ENCODE measurements around the gene RNU6-9. TPM values are rescaled to one million over a fixed set of nuclear protein-coding genes. Genes with fewer than 3 reads are reported as not detected.

Gene RNU6-9
- total and polyA plus RNA-seq, 2 of the 13 experiments (the other 11 are each of a cell fraction or from before 2014, with no cell fraction given) = under 0.01 TPM; not detected in 1

- TF ChIP-seq PITX1 (CRISPR knock-in tag; IDR thresholded peaks at IDR 0.05) = no peak
- TF ChIP-seq MED13 (CRISPR knock-in tag; IDR thresholded peaks at IDR 0.05) = 0 out of 2 replicates have a peak, but pooled peaks have one; percentile 23
- TF ChIP-seq MIER2 (CRISPR knock-in tag; IDR thresholded peaks at IDR 0.05) = no peak
- TF ChIP-seq ZFP91 (CRISPR knock-in tag; IDR thresholded peaks at IDR 0.05; ENCODE audit: borderline replicate concordance) = peak; percentile 14; the same call in 1 of the 2 replicates
- peak; percentile 71; the same call in 1 of the 2 replicates for TF ChIP-seq TCF7 (IDR thresholded peaks at IDR 0.05; ENCODE audit: low read depth)
- no peak for TF ChIP-seq ISX (CRISPR knock-in tag; conservative IDR thresholded peaks at IDR 0.05)
- peak; percentile 23; the same call in 1 of the 2 replicates for TF ChIP-seq ZBED4 (CRISPR knock-in tag; IDR thresholded peaks at IDR 0.05; ENCODE audit: borderline replicate concordance)
- peak; percentile 77; the same call in 1 of the 2 replicates for TF ChIP-seq PATZ1 (CRISPR knock-in tag; IDR thresholded peaks at IDR 0.05)
- TF ChIP-seq UBTF (CRISPR knock-in tag; IDR thresholded peaks at IDR 0.05) = peak; percentile 46; the same call in 1 of the 2 replicates
- TF ChIP-seq KLF12 (CRISPR knock-in tag; IDR thresholded peaks at IDR 0.05; ENCODE audit: borderline replicate concordance) = 0 out of 2 replicates have a peak, but pooled peaks have one; percentile 25
- TF ChIP-seq DNMT1 (CRISPR knock-in tag; IDR thresholded peaks at IDR 0.05) = 0 out of 2 replicates have a peak, but pooled peaks have one; percentile 15
- no peak for TF ChIP-seq RELA (CRISPR knock-in tag; IDR thresholded peaks at IDR 0.05)
- no peak for TF ChIP-seq TCF12 (IDR thresholded peaks at IDR 0.05)
- no peak for TF ChIP-seq TCF12 (CRISPR knock-in tag; IDR thresholded peaks at IDR 0.05)
- peak; percentile 71; the same call in 1 of the 2 replicates for TF ChIP-seq AKAP8 (CRISPR knock-in tag; IDR thresholded peaks at IDR 0.05)
- 0 out of 2 replicates have a peak, but pooled peaks have one; percentile 5 for TF ChIP-seq STAG1 (CRISPR knock-in tag; IDR thresholded peaks at IDR 0.05)
- TF ChIP-seq HOXA3 (CRISPR knock-in tag; IDR thresholded peaks at IDR 0.05) = peak; percentile 25; the same call in 1 of the 2 replicates
- TF ChIP-seq AHR (CRISPR knock-in tag; IDR thresholded peaks at IDR 0.05) = 0 out of 2 replicates have a peak, but pooled peaks have one; percentile 21
Observed at GRCh38 chr19:932648-933552, 39.6 kb downstream of the RNU6-9 start (continued).

Data from HepG2 (cell line).